LNCaP clone FGC (cell line): Measurements from ENCODE around the gene FCSK.

Experiments used
- DNase-seq: peaks from one replicate; pipeline ENCODE4 v3.0.0-alpha.2; 2011; ENCODE audit warnings: low read depth
- H3K4me3 ChIP-seq: 2 replicates; pipeline ENCODE4 v1.5.1; 2011; ENCODE audit warnings: mild to moderate bottlenecking, low read depth, low read length, control low read depth
- TF ChIP-seq, protein P1 (sequence below): IDR thresholded peaks from 2 replicates; pipeline ENCODE4 v1.5.1; 2012; ENCODE audit warnings: mild to moderate bottlenecking; ENCODE audit not compliant: control insufficient read depth, insufficient read depth; ENCODE audit errors: extremely low read depth

FCSK gene

DNA sequence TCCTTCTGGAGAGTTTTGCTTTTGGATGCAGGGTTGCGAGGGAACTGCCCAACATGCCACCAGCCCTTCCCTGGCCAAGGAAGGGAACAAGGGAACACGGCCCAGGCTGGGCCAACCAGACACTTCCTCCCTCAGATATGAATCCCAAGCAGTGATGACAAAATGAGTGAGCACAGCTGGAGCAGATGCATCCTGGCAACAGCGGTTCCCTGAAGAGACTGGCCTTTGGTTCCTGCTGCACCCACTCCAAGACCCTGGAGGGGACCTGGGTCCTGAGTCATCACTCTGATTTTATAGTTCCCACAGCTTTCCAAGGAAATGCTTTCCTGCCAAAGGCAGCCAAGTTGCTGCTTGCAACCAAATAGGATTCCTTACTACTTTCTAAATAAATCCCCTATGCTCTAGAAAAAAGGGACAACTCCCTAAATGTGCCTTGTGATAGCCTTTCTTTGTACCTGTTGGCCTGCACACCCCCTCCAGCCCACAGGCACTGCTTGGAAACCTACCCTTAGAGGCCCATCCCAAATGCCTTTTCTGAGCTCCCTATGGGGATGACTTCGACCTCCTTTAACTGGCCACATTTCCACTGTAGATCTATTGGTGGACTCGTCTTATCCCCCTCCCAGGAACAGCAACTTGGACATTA is 20.8 kb upstream of the FCSK start:
- no peak for DNase-seq
- TF ChIP-seq, protein P1, sequence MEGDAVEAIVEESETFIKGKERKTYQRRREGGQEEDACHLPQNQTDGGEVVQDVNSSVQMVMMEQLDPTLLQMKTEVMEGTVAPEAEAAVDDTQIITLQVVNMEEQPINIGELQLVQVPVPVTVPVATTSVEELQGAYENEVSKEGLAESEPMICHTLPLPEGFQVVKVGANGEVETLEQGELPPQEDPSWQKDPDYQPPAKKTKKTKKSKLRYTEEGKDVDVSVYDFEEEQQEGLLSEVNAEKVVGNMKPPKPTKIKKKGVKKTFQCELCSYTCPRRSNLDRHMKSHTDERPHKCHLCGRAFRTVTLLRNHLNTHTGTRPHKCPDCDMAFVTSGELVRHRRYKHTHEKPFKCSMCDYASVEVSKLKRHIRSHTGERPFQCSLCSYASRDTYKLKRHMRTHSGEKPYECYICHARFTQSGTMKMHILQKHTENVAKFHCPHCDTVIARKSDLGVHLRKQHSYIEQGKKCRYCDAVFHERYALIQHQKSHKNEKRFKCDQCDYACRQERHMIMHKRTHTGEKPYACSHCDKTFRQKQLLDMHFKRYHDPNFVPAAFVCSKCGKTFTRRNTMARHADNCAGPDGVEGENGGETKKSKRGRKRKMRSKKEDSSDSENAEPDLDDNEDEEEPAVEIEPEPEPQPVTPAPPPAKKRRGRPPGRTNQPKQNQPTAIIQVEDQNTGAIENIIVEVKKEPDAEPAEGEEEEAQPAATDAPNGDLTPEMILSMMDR, result no peak
- no peak overlapping the region for H3K4me3 ChIP-seq

DNA sequence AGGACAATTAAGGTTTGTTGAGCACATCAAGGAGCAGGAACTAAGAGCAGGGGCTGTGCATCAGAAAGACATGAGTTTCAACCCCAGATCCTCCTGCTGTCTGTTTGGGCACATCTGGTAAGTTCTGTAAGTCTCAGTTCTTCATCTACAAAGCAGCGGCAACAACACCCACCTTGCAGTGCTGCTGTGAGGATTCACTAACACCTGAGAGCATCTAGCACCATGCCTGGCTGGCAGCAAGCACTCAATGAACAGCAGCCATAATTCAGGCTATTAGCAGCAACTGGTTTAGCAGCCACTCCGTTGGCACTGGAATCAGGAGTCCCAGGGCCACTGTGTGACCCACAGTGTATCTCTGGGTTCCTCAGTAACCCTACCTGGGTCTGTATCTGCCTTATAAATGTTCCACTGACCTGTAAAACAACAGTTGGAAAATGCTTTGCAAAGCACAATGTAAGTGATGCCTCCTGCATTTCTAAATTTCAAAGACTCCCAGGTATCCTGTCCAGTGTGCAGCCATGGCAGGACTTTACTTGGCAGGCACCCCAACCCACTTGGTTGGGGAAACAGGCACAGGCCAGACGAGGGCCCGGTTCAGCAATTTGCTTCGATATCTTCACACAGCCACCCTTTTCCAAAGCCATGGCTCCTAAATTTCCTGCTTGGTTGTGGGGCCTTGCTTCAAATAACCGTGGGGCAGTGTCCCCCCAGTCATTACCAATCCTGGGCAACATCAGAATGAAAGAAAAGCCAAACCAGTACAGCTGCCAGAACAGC is 19.7 kb upstream of the FCSK start:
- no peak for DNase-seq
- no peak overlapping the region for H3K4me3 ChIP-seq
- TF ChIP-seq, protein P1, result no peak

DNA sequence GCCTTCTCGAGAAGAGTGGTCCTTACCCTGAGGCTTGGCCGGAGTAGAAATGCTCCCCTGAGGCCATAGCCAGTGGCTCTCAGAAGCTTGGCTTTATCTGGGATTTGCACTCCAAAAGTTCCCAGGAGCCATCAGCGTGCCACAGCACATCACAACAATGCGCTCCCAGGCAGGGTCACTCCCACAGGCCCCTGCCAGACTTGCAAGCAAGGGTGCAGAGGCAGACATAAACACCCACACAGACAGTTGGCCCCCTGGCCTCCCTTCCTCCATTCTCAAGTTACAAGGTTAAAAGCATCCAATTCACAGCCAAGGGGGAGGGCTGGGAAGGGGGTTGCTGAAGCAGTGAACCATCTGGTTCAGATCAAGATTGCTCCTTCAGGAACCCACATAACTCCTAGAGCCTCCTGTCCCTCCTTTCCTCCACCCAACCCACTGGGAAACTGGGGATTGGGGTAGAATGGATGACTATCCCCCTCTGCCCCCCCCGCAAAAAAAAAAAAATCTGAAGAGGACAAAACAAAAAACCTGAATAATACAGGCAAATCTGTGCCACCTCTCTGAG is 17.3 kb upstream of the FCSK start:
- TF ChIP-seq, protein P1, result no peak
- no peak overlapping the region for H3K4me3 ChIP-seq
- no peak for DNase-seq

DNA sequence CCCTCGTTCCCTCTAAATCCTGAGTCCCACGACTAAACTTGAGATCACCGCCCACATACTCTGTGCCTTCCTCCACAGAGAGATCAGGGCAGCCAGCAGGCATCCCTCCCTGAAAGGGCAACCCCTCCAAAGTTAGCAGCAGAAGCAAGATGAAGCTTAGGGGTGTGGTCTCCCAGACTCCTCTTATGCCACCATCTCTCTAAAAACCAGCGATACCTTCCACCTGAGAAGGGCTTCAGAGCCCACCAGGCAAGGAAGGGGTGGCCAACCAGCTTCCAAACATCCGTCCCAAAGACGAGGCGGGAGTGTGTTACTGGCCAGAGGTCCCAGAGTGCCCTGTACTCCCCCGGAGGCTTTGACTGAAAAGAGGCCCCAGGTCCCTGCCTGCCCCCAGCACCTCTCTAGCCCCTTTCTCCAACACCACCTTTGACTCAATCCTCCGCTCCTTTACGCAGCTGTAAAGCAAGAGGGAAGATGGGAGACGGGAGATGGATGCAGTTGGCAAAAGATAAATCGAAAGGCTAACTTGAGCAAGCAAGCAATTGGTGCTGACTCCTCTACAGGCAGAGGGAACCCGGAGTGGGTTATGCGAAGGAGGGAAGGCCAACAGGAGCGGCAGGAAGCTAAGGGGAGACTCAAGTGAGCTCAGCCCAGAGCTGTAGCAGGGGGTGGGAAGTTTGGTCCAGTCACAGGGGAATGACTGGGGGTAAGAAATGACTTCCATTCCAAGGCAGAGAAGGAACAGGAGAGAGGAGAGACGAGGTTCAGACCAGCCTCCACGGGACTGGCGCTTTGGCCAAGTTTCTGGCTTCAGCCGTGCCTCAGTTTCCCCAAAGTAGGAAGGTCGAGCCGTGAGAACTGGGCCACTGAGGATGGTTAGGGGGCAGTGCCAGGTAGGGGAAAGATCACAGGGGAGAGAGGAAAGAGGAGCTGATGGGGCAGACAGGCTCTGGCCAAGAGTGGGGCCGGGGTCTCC is 16.5 kb upstream of the FCSK start:
- TF ChIP-seq, protein P1, result no peak

DNA sequence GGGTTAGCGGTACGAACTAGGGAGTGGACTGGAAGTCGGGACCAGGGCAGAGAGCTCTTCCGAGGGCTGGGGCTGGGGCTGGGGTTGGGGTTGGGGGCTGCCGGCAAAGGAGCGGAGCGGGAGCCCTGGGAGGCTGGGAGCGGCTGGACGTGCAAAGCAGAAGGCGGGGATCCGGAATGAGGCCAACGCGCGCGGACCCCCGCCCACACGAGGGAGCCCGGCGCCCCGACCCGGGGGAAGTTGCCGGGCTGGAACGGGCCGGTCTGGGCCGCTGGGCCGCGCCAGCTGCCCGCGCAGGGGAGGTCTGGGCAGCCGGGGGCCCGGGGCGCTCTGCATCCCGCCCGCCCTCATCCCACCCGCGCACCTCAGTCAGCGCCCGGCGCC is 15.8 kb upstream of the FCSK start:
- DNase-seq, result no peak
- H3K4me3 ChIP-seq, result peak overlapping the region; percentile 54
- TF ChIP-seq, protein P1, result no peak

More for the DNA sequence above, 16.5 kb upstream of the FCSK start:
- DNase-seq, result no peak
- peak overlapping the region; percentile 54 for H3K4me3 ChIP-seq

DNA sequence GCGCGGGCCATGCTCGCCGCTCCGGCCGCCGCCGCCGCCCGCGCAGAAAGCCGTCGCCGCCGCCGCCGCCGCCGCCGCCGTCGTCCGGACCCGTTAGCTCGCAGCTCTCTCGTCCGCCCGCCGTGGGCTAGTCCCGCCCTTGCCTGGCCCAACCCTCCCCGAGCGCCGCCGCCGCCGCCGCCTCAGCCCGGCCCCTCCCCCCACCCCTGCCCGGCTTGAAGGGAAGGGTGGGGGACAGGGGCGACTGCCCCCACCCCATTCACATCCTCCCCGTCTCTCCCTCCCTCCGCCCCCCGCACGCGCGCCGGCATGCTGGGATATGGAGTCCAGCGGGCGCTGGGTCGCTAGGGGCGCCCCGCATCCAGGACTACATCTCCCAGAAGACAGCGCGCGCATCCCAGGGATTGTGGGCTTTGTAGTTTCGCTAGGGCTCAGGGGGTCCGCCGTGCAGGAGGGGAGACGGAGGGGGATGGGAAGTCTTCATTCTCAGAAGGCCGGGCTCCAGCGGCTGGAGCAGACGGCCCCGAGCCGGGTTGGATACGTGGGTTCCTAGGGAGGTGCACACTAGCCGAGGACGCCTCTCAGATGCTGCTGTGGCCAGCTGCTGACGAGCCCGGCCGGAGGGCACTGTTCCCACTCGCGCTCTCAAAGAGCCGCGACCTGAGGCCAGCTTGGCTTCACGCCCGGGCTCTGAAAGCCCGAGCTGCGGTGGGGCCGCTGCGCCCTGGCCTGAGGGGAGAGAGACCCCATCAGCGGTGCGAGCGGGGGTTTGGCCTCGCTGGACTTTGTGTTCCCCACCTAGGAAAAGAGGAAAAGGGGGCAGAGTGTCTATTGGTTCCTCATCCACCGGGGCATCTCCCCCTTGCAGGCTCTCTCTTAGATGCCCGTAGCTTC is 15.2 kb upstream of the FCSK start, which contains the start of gene ST3GAL2:
TSS of gene ST3GAL2 (minus strand) at position 132 of the 894 bp plus-strand sequence. CDS start 40,570 bp downstream, outside the sequence.
- TF ChIP-seq, protein P1, result no peak
- DNase-seq, result no peak
- peak within 1 kb of the TSS; percentile 54 for H3K4me3 ChIP-seq
